HEK293 (cell line): ENCODE results near the gene KAT7.

ENCODE experiments used
- CTCF ChIA-PET: fragments of 350-600 bp; formaldehyde crosslinking; extraction: SDS; loops from one replicate; lab custom pipeline; 2021; ENCODE audit warnings: antibody characterized with exemption; lab: Yijun Ruan, JAX
- POLR2A ChIA-PET: fragments of 300-600 bp; formaldehyde crosslinking; extraction: SDS; loops from one replicate; lab custom pipeline; 2020; ENCODE audit warnings: antibody characterized with exemption, inconsistent platforms; lab: Yijun Ruan, JAX
- H3K27ac ChIP-seq: fragments of 200-500 bp; sonication (Bioruptor generic); 2 replicates; pipeline ENCODE4 v1.5.1; 2014; ENCODE audit warnings: low read depth, low read length, control low read depth, inconsistent platforms; ENCODE audit errors: extremely low read depth
- H3K36me3 ChIP-seq, 2 experiments: fragments of 200-500 bp in 1 of 2; sonication (Bioruptor generic) in 1 of 2; 1 replicate in 1 of 2; 2 replicates in 1 of 2; pipeline ENCODE4 v1.5.1; 2014 to 2017; ENCODE audit warnings: inconsistent platforms in 2 of 2, low read length in 2 of 2; ENCODE audit not compliant: control insufficient read depth in 2 of 2, insufficient read depth in 1 of 2
- H3K4me1 ChIP-seq: fragments of 200-500 bp; sonication (Bioruptor generic); 2 replicates; pipeline ENCODE4 v1.5.1; 2014; ENCODE audit warnings: mild to moderate bottlenecking, low read length, inconsistent platforms; ENCODE audit not compliant: control insufficient read depth, insufficient read depth
- H3K4me3 ChIP-seq: 2 replicates; pipeline ENCODE4 v1.5.1; 2011; ENCODE audit warnings: low read depth, mild to moderate bottlenecking, control low read depth, low read length, moderate library complexity
- H3K9me3 ChIP-seq: fragments of 200-500 bp; sonication (Bioruptor generic); 2 replicates; pipeline ENCODE4 v1.5.1; 2014; ENCODE audit warnings: low read depth, low read length, inconsistent platforms; ENCODE audit not compliant: control insufficient read depth, insufficient read depth
- KLF1 ChIP-seq: fragments of 450-650 bp; formaldehyde crosslinking; IDR thresholded peaks from 2 replicates; pipeline ENCODE4 v1.5.1; 2016; ENCODE audit warnings: missing biosample characterization, missing genetic modification characterization
- ZFHX2 ChIP-seq: fragments of 450-650 bp; formaldehyde crosslinking; conservative IDR thresholded peaks from 2 replicates; pipeline ENCODE4 v1.5.1; 2016; ENCODE audit warnings: missing biosample characterization, missing genetic modification characterization
- ZFP37 ChIP-seq: fragments of 450-650 bp; formaldehyde crosslinking; IDR thresholded peaks from 2 replicates; pipeline ENCODE4 v1.5.1; 2016; ENCODE audit warnings: missing biosample characterization, missing genetic modification characterization
- ZFP69B ChIP-seq: fragments of 450-650 bp; formaldehyde crosslinking; IDR thresholded peaks from 2 replicates; pipeline ENCODE4 v1.5.1; 2016; ENCODE audit warnings: missing biosample characterization, missing genetic modification characterization
- ZNF10 ChIP-seq: fragments of 450-650 bp; formaldehyde crosslinking; IDR thresholded peaks from 2 replicates; pipeline ENCODE4 v1.5.1; 2017; ENCODE audit warnings: missing biosample characterization, missing genetic modification characterization
- ZNF175 ChIP-seq: fragments of 450-650 bp; formaldehyde crosslinking; IDR thresholded peaks from 2 replicates; pipeline ENCODE4 v1.5.1; 2016; ENCODE audit warnings: missing biosample characterization, missing genetic modification characterization
- ZNF211 ChIP-seq: fragments of 450-650 bp; formaldehyde crosslinking; IDR thresholded peaks from 2 replicates; pipeline ENCODE4 v1.5.1; 2016; ENCODE audit warnings: low read depth, missing biosample characterization, missing genetic modification characterization
- ZNF274 ChIP-seq, 2 experiments: fragments of 200-500 bp in 1 of 2; fragments of 450-650 bp in 1 of 2; sonication (Bioruptor generic) in 1 of 2; formaldehyde crosslinking in 1 of 2; IDR thresholded peaks; 2 replicates each; pipeline versions ENCODE4 v1.5.1 to v1.6.1; 2014 to 2016; ENCODE audit warnings: borderline replicate concordance in 1 of 2, inconsistent platforms in 1 of 2, low read length in 1 of 2, missing biosample characterization in 1 of 2, missing genetic modification characterization in 1 of 2
- ZNF324 ChIP-seq: fragments of 450-650 bp; formaldehyde crosslinking; IDR thresholded peaks from 2 replicates; pipeline ENCODE4 v1.5.1; 2016; ENCODE audit warnings: missing biosample characterization, missing genetic modification characterization
- ZNF350 ChIP-seq: fragments of 450-650 bp; formaldehyde crosslinking; IDR thresholded peaks from 2 replicates; pipeline ENCODE4 v1.5.0; 2017; ENCODE audit warnings: missing biosample characterization, mild to moderate bottlenecking, missing genetic modification characterization
- ZNF366 ChIP-seq: fragments of 450-650 bp; formaldehyde crosslinking; conservative IDR thresholded peaks from 2 replicates; pipeline ENCODE4 v1.5.1; 2016; ENCODE audit warnings: missing biosample characterization, missing genetic modification characterization
- ZNF426 ChIP-seq: fragments of 450-650 bp; formaldehyde crosslinking; IDR thresholded peaks from 2 replicates; pipeline ENCODE4 v1.5.1; 2017; ENCODE audit warnings: missing biosample characterization, missing genetic modification characterization, mild to moderate bottlenecking, inconsistent platforms, moderate library complexity
- ZNF610 ChIP-seq: fragments of 450-650 bp; formaldehyde crosslinking; IDR thresholded peaks from 2 replicates; pipeline ENCODE4 v1.5.1; 2016; ENCODE audit warnings: missing biosample characterization, missing genetic modification characterization, borderline replicate concordance
- ZNF660 ChIP-seq: fragments of 450-650 bp; IDR thresholded peaks from 2 replicates; pipeline ENCODE4 v1.5.1; 2018; ENCODE audit warnings: missing biosample characterization, mild to moderate bottlenecking, missing genetic modification characterization
- ZNF776 ChIP-seq: fragments of 450-650 bp; formaldehyde crosslinking; IDR thresholded peaks from 2 replicates; pipeline ENCODE4 v1.5.0; 2017; ENCODE audit warnings: missing biosample characterization, missing genetic modification characterization, borderline replicate concordance
- ZNF791 ChIP-seq: fragments of 450-650 bp; formaldehyde crosslinking; IDR thresholded peaks from 2 replicates; pipeline ENCODE4 v1.5.1; 2016; ENCODE audit warnings: missing biosample characterization, missing genetic modification characterization
- TF ChIP-seq, protein P1 (sequence below): sonication (generic); formaldehyde crosslinking; IDR thresholded peaks from 2 replicates; pipeline ENCODE4 v1.8.1; 2022; ENCODE audit warnings: mild to moderate bottlenecking, moderate library complexity, missing genetic modification reagents
- TF ChIP-seq, protein P2 (sequence below): fragments of 450-650 bp; IDR thresholded peaks from 2 replicates; pipeline ENCODE4 v1.5.1; 2018; ENCODE audit warnings: missing biosample characterization, missing genetic modification characterization

The KAT7 gene

DNA sequence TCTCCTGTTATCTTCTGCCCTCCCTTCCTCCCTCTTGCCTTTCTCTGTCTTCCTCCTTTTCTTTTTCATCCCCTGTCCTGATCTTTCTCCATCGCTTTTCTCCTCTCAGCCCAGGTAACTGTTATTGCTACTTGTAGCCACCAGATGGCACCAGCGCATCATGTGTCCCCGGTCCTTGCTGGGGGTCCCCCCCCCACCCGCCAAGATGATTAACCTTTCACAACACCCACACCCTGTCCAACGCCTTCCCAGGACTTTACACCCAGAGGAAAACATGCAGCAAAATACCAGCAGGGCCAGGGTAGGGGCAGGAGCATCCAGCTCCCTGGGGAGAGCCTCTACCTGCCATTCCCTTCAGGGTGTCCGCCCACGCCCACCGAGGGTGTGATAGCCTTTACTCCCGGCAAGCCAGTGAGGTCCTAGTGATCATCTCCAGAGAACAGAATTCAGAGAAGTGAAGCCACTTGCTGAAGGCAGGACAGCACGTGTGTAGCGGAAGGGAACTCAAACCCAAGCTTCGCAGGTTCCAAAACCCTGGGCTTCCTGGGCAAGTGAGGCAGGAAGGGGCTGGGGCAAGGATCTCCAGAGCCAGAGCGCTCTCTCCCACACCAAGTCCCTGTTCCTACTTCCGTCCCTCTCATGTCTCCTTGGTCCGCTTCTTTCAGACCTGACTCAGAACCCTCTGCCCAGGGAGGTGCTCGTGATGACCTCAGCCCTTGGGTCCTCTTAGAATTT, 72.8 kb downstream of the KAT7 start (continued):
- TF ChIP-seq ZNF366 (peak; percentile 61; the same call in 1 of the 2 replicates), ZFHX2 (tag by site-specific recombination) (peak; percentile 93), ZNF324 (tag by site-specific recombination) (peak; percentile 27; the same call in 1 of the 2 replicates)
- TF ChIP-seq, all 188 proteins: peak for 19

DNA sequence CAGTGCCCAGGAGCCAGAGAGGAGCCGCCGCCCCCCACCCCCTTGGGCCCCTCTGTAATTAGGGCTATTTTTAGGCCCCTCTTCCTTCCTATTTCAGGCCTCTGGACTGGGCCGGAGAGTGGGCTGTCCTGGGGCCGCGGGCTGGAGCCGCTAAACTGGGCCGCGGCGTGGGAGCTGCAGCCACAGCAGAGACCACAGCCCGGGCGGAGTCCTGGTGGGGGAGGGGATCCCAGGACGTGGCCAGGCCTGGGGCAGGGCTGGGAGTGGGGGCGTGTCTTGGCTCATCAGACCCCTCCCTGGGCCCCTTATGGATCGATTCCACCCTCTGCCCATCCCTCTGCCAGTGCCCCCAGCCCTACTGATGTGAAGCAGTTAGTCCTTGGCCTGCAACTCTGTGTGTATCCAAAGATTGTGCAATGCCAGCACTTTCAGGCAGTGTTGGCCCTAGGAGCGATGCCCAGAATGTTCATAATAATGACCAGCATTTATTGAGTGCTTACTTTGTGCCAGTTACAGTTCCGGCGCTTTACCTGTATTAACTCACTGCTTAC, 74.4 kb downstream of the KAT7 start:
- ChIA-PET POLR2A (no interaction called here), CTCF (interaction anchor here (0.7 to 17.9 kb wide), 5 partner anchors 13 to 310 kb away, joined by 3 to 526 read pairs (median 5); partner anchors contain the start of gene DLX3)
- no peaks in the 10 kb centered on the region for H3K4me1 ChIP-seq
- no peak overlapping the region for H3K4me3 ChIP-seq
- H3K36me3 ChIP-seq: no peaks in the 10 kb centered on the region
- no peak overlapping the region for H3K27ac ChIP-seq
- TF ChIP-seq ZNF610 (tag by site-specific recombination) (no peak), ZFP37 (no peak), ZNF10 (no peak), ZNF426 (tag by site-specific recombination) (no peak), ZNF274 (IDR thresholded peaks at IDR 0.05; ENCODE audit: low read length) (no peak), ZNF274 (tag by site-specific recombination; IDR thresholded peaks at IDR 0.05; ENCODE audit: borderline replicate concordance) (no peak), ZNF776 (no peak), ZFHX2 (tag by site-specific recombination) (peak; percentile 30; the same call in 1 of the 2 replicates), ZNF175 (tag by site-specific recombination) (no peak), ZNF660 (tag by site-specific recombination) (no peak), ZFP69B (no peak), KLF1 (tag by site-specific recombination) (peak; percentile 96)
- TF ChIP-seq, protein P1, sequence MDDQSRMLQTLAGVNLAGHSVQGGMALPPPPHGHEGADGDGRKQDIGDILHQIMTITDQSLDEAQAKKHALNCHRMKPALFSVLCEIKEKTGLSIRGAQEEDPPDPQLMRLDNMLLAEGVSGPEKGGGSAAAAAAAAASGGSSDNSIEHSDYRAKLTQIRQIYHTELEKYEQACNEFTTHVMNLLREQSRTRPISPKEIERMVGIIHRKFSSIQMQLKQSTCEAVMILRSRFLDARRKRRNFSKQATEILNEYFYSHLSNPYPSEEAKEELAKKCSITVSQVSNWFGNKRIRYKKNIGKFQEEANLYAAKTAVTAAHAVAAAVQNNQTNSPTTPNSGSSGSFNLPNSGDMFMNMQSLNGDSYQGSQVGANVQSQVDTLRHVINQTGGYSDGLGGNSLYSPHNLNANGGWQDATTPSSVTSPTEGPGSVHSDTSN: no peak
- H3K9me3 ChIP-seq: no peaks in the 10 kb centered on the region

DNA sequence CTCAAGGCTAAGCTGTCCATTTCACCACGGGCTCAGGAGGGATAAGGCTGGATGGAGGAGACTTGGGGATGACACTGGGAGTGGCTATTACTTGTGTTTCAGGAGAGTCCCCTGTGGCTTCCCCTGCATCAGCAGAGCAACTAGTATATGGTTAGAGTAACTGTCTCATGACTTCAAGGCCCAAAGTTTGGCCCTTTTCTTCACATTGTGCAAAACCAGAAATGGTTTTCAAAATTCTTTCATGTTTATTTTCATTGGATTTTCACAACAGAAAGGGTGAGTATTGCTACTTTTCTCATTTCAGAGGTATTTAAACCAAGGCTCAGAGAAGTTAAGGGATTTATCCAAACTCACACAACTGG, 77.5 kb downstream of the KAT7 start:
- H3K27ac ChIP-seq: no peak overlapping the region
- H3K9me3 ChIP-seq: no peaks in the 10 kb centered on the region
- no peak overlapping the region for H3K4me3 ChIP-seq
- CTCF ChIA-PET: interaction anchor here (0.6 to 17.9 kb wide), 5 partner anchors 14 to 221 kb away, joined by 3 to 526 read pairs (median 10); partner anchors contain the start of gene DLX3
- H3K4me1 ChIP-seq: no peaks in the 10 kb centered on the region
- TF ChIP-seq ZNF610 (tag by site-specific recombination) (no peak), ZNF350 (tag by site-specific recombination) (no peak), ZNF791 (no peak), ZNF211 (tag by site-specific recombination) (no peak), ZNF175 (tag by site-specific recombination) (no peak)
- TF ChIP-seq, protein P2, sequence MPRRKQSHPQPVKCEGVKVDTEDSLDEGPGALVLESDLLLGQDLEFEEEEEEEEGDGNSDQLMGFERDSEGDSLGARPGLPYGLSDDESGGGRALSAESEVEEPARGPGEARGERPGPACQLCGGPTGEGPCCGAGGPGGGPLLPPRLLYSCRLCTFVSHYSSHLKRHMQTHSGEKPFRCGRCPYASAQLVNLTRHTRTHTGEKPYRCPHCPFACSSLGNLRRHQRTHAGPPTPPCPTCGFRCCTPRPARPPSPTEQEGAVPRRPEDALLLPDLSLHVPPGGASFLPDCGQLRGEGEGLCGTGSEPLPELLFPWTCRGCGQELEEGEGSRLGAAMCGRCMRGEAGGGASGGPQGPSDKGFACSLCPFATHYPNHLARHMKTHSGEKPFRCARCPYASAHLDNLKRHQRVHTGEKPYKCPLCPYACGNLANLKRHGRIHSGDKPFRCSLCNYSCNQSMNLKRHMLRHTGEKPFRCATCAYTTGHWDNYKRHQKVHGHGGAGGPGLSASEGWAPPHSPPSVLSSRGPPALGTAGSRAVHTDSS (tag by site-specific recombination): no peak
- POLR2A ChIA-PET: interaction anchor here (0.6 to 1.6 kb wide), 2 partner anchors 129 to 477 kb away, joined by 6 to 9 read pairs; partner anchors contain the start of gene DLX3
- H3K36me3 ChIP-seq: no peaks in the 10 kb centered on the region
